Mesendoderm (in vitro differentiated cells): ENCODE measurements around the gene LRP2.

Experiments used
- DNase-seq: peaks from one replicate; pipeline ENCODE4 v3.0.0; 2013
- H2AK5ac ChIP-seq: 2 replicates; pipeline ENCODE4 v1.6.1; 2013; ENCODE audit warnings: low read length, inconsistent platforms
- H2BK120ac ChIP-seq: 2 replicates; pipeline ENCODE4 v1.6.1; 2013; ENCODE audit warnings: low read depth, mild to moderate bottlenecking, low read length, moderate library complexity, mixed read lengths
- H2BK15ac ChIP-seq: replicated peaks from 2 replicates; pipeline ENCODE4 v1.6.1; 2013; ENCODE audit warnings: low read depth, mild to moderate bottlenecking, moderate library complexity
- H2BK5ac ChIP-seq: 2 replicates; pipeline ENCODE4 v1.6.1; 2013; ENCODE audit warnings: low read length, inconsistent platforms
- H3K18ac ChIP-seq: 2 replicates; pipeline ENCODE4 v1.6.1; 2013; ENCODE audit warnings: mild to moderate bottlenecking, low read length, mixed read lengths
- H3K23ac ChIP-seq: one replicate; pipeline ENCODE4 v1.6.1; 2013; ENCODE audit warnings: low read length
- H3K27ac ChIP-seq: 2 replicates; pipeline ENCODE4 v1.5.1; 2013; ENCODE audit warnings: low read depth, mild to moderate bottlenecking, inconsistent platforms, low read length, moderate library complexity
- H3K27me3 ChIP-seq: 2 replicates; pipeline ENCODE4 v1.6.1; 2013; ENCODE audit warnings: low read length, control low read depth, mild to moderate bottlenecking, inconsistent platforms; ENCODE audit not compliant: insufficient read depth, poor library complexity
- H3K36me3 ChIP-seq: 2 replicates; pipeline ENCODE4 v1.6.1; 2013; ENCODE audit warnings: low read length, inconsistent platforms; ENCODE audit not compliant: control insufficient read depth, insufficient read depth
- H3K4ac ChIP-seq: one replicate; pipeline ENCODE4 v1.6.1; 2013; ENCODE audit warnings: low read depth, mild to moderate bottlenecking, low read length, moderate library complexity
- H3K4me1 ChIP-seq: 2 replicates; pipeline ENCODE4 v1.6.1; 2013; ENCODE audit warnings: low read depth, low read length, inconsistent platforms; ENCODE audit not compliant: control insufficient read depth
- H3K4me2 ChIP-seq: 2 replicates; pipeline ENCODE4 v1.6.1; 2013; ENCODE audit warnings: low read length
- H3K4me3 ChIP-seq: 2 replicates; pipeline ENCODE4 v1.5.1; 2013; ENCODE audit warnings: mild to moderate bottlenecking, low read length
- H3K56ac ChIP-seq: one replicate; pipeline ENCODE4 v1.6.1; 2013; ENCODE audit warnings: low read length
- H3K79me1 ChIP-seq: 2 replicates; pipeline ENCODE4 v1.6.1; 2013; ENCODE audit warnings: low read length, inconsistent platforms
- H3K79me2 ChIP-seq: 2 replicates; pipeline ENCODE4 v1.6.1; 2013; ENCODE audit warnings: mild to moderate bottlenecking, low read length; ENCODE audit not compliant: control insufficient read depth, insufficient read depth
- H3K9ac ChIP-seq: 2 replicates; pipeline ENCODE4 v1.6.1; 2013; ENCODE audit warnings: low read length, inconsistent platforms
- H4K5ac ChIP-seq: one replicate; pipeline ENCODE4 v1.6.1; 2013; ENCODE audit warnings: low read length
- H4K8ac ChIP-seq: one replicate; pipeline ENCODE4 v1.6.1; 2013; ENCODE audit warnings: low read depth, mild to moderate bottlenecking, control low read depth, low read length, moderate library complexity
- WGBS: extraction: QIAGEN DNeasy Blood & Tissue Kit; methylation state at CpG from one replicate; pipeline ENCODE4 v1.1.7; 2013; ENCODE audit warnings: low lambda C conversion rate, missing lambda C conversion rate; ENCODE audit not compliant: insufficient coverage; ENCODE audit errors: extremely low coverage; 5-methylcytosine and 5-hydroxymethylcytosine counted together

The LRP2 gene

GRCh38 chr2:169175112-169175511, 187.2 kb downstream of the LRP2 start:
- H3K4ac ChIP-seq = no peak overlapping the region
- no peak for DNase-seq
- no peak overlapping the region for H2BK15ac ChIP-seq
- no peak overlapping the region for H4K5ac ChIP-seq
- no peak overlapping the region for H2BK120ac ChIP-seq
- H3K79me2 ChIP-seq = no peaks in the 10 kb centered on the region
- H3K27me3 ChIP-seq = no peaks in the 10 kb centered on the region
- H3K9ac ChIP-seq = no peak overlapping the region
- H2AK5ac ChIP-seq = no peak overlapping the region
- no peaks in the 10 kb centered on the region for H3K36me3 ChIP-seq
- no peak overlapping the region for H2BK5ac ChIP-seq
- no peak overlapping the region for H3K4me3 ChIP-seq
- no peak overlapping the region for H3K27ac ChIP-seq
- H3K18ac ChIP-seq = no peak overlapping the region
- H3K4me1 ChIP-seq = no peaks in the 10 kb centered on the region
- no peak overlapping the region for H4K8ac ChIP-seq
- H3K4me2 ChIP-seq = no peak overlapping the region
- WGBS = no CpG with 5 or more reads among the region's 10 CpGs
- H3K23ac ChIP-seq = no peak overlapping the region
- H3K79me1 ChIP-seq = no peaks in the 10 kb centered on the region
- H3K56ac ChIP-seq = no peak overlapping the region

GRCh38 chr2:169173876-169174275, 188.5 kb downstream of the LRP2 start:
- no peak overlapping the region for H3K4me2 ChIP-seq
- H2AK5ac ChIP-seq = no peak overlapping the region
- H4K5ac ChIP-seq = no peak overlapping the region
- no peaks in the 10 kb centered on the region for H3K4me1 ChIP-seq
- H3K4ac ChIP-seq = no peak overlapping the region
- H3K27me3 ChIP-seq = no peaks in the 10 kb centered on the region
- no peak overlapping the region for H3K56ac ChIP-seq
- H4K8ac ChIP-seq = no peak overlapping the region
- no peak overlapping the region for H3K27ac ChIP-seq
- no peaks in the 10 kb centered on the region for H3K36me3 ChIP-seq
- H2BK5ac ChIP-seq = no peak overlapping the region
- DNase-seq = no peak
- no peak overlapping the region for H2BK120ac ChIP-seq
- no peaks in the 10 kb centered on the region for H3K79me2 ChIP-seq
- no peak overlapping the region for H2BK15ac ChIP-seq
- WGBS = no CpG with 5 or more reads among the region's 9 CpGs
- H3K4me3 ChIP-seq = no peak overlapping the region
- H3K23ac ChIP-seq = no peak overlapping the region
- no peaks in the 10 kb centered on the region for H3K79me1 ChIP-seq
- H3K18ac ChIP-seq = no peak overlapping the region
- no peak overlapping the region for H3K9ac ChIP-seq

GRCh38 chr2:169172914-169173313, 189.4 kb downstream of the LRP2 start:
- Histone ChIP-seq H3K18ac (no peak overlapping the region), H3K9ac (no peak overlapping the region), H3K4me3 (no peak overlapping the region), H2AK5ac (no peak overlapping the region), H3K27ac (no peak overlapping the region), H2BK5ac (no peak overlapping the region), H3K79me1 (no peaks in the 10 kb centered on the region), H3K56ac (no peak overlapping the region), H3K79me2 (no peaks in the 10 kb centered on the region), H3K4me2 (no peak overlapping the region), H4K8ac (no peak overlapping the region), H3K4ac (no peak overlapping the region), H3K4me1 (no peaks in the 10 kb centered on the region), H3K23ac (no peak overlapping the region), H3K36me3 (no peaks in the 10 kb centered on the region), H4K5ac (no peak overlapping the region), H2BK120ac (no peak overlapping the region), H3K27me3 (no peaks in the 10 kb centered on the region), H2BK15ac (no peak overlapping the region)
- no CpG with 5 or more reads among the region's 2 CpGs for WGBS
- DNase-seq = no peak

DNA sequence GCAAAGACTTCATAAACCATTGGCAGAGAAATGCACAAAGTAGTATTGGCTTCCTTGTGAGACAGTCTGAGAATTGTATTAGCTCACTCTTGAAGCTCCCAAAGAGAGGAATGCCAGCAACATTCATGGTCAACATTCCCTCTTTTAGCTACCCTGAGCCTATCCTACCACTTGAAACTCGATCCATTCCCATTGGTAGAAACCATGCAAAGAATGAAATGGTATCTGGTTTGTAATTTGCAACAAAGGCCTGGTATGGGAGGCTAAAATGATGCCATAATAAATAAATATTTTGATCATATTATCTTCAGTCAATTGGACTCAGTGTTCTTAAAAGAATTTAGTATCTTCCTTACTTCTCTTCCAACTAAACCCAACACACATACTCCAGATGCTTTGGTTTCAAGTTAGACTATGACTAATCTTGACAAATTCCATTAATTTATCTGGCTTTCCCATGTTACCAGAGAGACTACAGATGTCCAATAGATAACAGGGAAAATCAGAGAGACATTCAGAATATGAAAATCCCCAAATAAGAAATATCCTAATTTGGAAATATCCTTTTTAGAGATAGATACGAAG, 190.1 kb downstream of the LRP2 start:
- no peak overlapping the region for H3K27ac ChIP-seq
- 100% methylated on average over 1 of the region's 2 CpGs for WGBS
- no peaks in the 10 kb centered on the region for H3K79me1 ChIP-seq
- no peak overlapping the region for H2BK15ac ChIP-seq
- H3K27me3 ChIP-seq = no peaks in the 10 kb centered on the region
- no peak overlapping the region for H2BK5ac ChIP-seq
- no peak overlapping the region for H2AK5ac ChIP-seq
- no peak overlapping the region for H4K8ac ChIP-seq
- H3K18ac ChIP-seq = no peak overlapping the region
- no peak overlapping the region for H3K23ac ChIP-seq
- no peaks in the 10 kb centered on the region for H3K4me1 ChIP-seq
- no peak overlapping the region for H3K4ac ChIP-seq
- H3K79me2 ChIP-seq = no peaks in the 10 kb centered on the region
- H3K56ac ChIP-seq = no peak overlapping the region
- no peak overlapping the region for H3K9ac ChIP-seq
- H3K36me3 ChIP-seq = no peaks in the 10 kb centered on the region
- H4K5ac ChIP-seq = no peak overlapping the region
- DNase-seq = peak; percentile 22
- no peak overlapping the region for H3K4me3 ChIP-seq
- no peak overlapping the region for H2BK120ac ChIP-seq
- H3K4me2 ChIP-seq = no peak overlapping the region

DNA sequence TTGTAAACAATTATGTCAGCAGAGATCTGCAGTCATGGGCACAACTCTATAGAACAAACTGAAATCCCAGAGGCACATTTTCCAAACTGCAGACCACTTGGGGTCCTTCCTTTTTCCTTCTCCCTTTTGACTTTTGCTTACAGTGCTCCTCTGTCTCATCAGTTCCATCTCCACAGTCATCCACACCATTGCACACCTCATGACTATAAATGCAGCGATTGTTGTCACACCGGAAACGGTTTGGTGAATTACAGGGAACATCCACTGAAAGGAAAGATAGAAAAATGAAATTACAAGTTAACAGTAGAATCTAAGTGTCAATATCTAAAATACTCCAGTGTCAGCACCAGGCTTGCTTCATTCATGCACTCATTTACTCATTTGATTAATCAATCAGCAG, 196.5 kb downstream of the LRP2 start:
- H3K79me1 ChIP-seq = no peaks in the 10 kb centered on the region
- H2BK120ac ChIP-seq = no peak overlapping the region
- H3K18ac ChIP-seq = no peak overlapping the region
- H3K4me3 ChIP-seq = no peak overlapping the region
- H3K56ac ChIP-seq = no peak overlapping the region
- H3K4ac ChIP-seq = no peak overlapping the region
- H3K4me2 ChIP-seq = no peak overlapping the region
- H2AK5ac ChIP-seq = no peak overlapping the region
- no peaks in the 10 kb centered on the region for H3K27me3 ChIP-seq
- H2BK15ac ChIP-seq = no peak overlapping the region
- H3K79me2 ChIP-seq = no peaks in the 10 kb centered on the region
- no peak overlapping the region for H2BK5ac ChIP-seq
- no peaks in the 10 kb centered on the region for H3K4me1 ChIP-seq
- H3K23ac ChIP-seq = no peak overlapping the region
- no peak overlapping the region for H4K8ac ChIP-seq
- no peaks in the 10 kb centered on the region for H3K36me3 ChIP-seq
- no peak for DNase-seq
- H3K9ac ChIP-seq = no peak overlapping the region
- no peak overlapping the region for H4K5ac ChIP-seq
- H3K27ac ChIP-seq = no peak overlapping the region
- WGBS = no CpG with 5 or more reads among the region's 3 CpGs

DNA sequence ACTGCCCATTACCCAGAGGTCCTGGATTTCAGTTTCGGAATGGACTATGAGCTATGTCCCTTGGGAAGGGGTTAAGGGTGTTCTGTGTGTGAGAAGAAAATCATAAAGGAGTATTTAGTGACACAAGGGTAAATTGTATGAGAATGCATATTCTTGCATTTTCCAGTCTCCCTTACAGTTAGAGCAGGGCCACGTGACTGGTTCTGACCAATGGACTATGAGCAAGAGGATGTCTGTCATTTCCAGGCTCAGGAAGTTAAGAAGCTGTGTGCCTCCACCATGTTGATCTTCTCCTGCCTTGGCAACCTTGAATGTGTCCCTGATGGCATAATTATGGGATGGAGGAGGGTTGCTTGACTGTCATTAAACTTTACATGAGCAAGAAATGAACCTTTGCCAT, 198.0 kb downstream of the LRP2 start:
- no peaks in the 10 kb centered on the region for H3K36me3 ChIP-seq

More for the DNA sequence above, 198.0 kb downstream of the LRP2 start:
- Histone ChIP-seq H4K8ac (no peak overlapping the region), H2BK120ac (no peak overlapping the region), H3K27me3 (no peaks in the 10 kb centered on the region), H2BK15ac (no peak overlapping the region), H3K23ac (no peak overlapping the region), H3K4ac (no peak overlapping the region), H3K9ac (no peak overlapping the region), H3K79me1 (no peaks in the 10 kb centered on the region), H2BK5ac (no peak overlapping the region), H3K4me1 (no peaks in the 10 kb centered on the region), H3K4me3 (no peak overlapping the region), H3K18ac (no peak overlapping the region), H3K4me2 (no peak overlapping the region), H4K5ac (no peak overlapping the region), H3K27ac (no peak overlapping the region), H3K79me2 (no peaks in the 10 kb centered on the region), H2AK5ac (no peak overlapping the region), H3K56ac (no peak overlapping the region)
- WGBS = no CpG with 5 or more reads among the region's 2 CpGs
- no peak for DNase-seq
